ENCODE data around the gene NLRP1. TPM values are rescaled to one million over a fixed set of nuclear protein-coding genes. Genes with fewer than 3 reads are reported as not detected.

NLRP1 gene
- total and polyA plus RNA-seq, 10 of the 15 experiments (the other 5 are each of a cell fraction or from before 2014, with no cell fraction given), result 2.8 to 21.8 (median 11.9) TPM

GRCh38 chr17:5532581-5532980 lies 51.7 kb downstream of the NLRP1 start:
- Histone ChIP-seq H3K4me2 (ENCODE audit: control insufficient read depth, insufficient read depth) (no peak overlapping the region), H3K9ac (ENCODE audit: control insufficient read depth, insufficient read depth, low read length) (no peak overlapping the region), H4K20me1 (ENCODE audit: control insufficient read depth, insufficient read depth) (no peaks in the 10 kb centered on the region), H2AFZ (ENCODE audit: control insufficient read depth, low read depth, low read length) (no peak overlapping the region), H3K36me3 (ENCODE audit: control insufficient read depth in 2 of 2, insufficient read depth in 2 of 2, low read length in 1 of 2) (peaks cover 0 to 17% of the 10 kb centered on the region in 2 experiments; a peak in 3 of 4 replicates), H3K4me1 (ENCODE audit: control insufficient read depth, insufficient read depth, low read length) (no peaks in the 10 kb centered on the region), H3K79me2 (ENCODE audit: control insufficient read depth, insufficient read depth, low read length) (no peaks in the 10 kb centered on the region), H3K27me3 (replicated peaks in 1 of 2; ENCODE audit: control insufficient read depth in 2 of 2, insufficient read depth in 2 of 2, low read length in 1 of 2) (no peaks in the 10 kb centered on the region), H3K27ac (ENCODE audit: control insufficient read depth, insufficient read depth) (no peak overlapping the region), H3K9me3 (replicated peaks; ENCODE audit: control insufficient read depth, insufficient read depth, low read length) (no peaks in the 10 kb centered on the region), H3K4me3 (no peak overlapping the region)
- FAIRE-seq (no peak), ATAC-seq (no peak), DNase-seq (ENCODE audit: low read depth, low spot score) (no peak)
- ChIA-PET RAD21 (ENCODE audit: unreplicated experiment) (no interaction called here), SMC1A (ENCODE audit: uncharacterized antibody, unreplicated experiment) (no interaction called here), POLR2A (no interaction called here), CTCF (no interaction called here)
- no TSS peak for BruUV-seq (replicated peaks)
- in situ Hi-C loops (cut with MboI), result no loop called here
- 84% methylated on average over 8 of the region's 8 CpGs for WGBS (ENCODE audit: insufficient coverage, insufficient replicate concordance, low lambda C conversion rate, missing lambda C conversion rate)
- intact Hi-C loops (cut with micrococcal nuclease; ENCODE audit: unreplicated experiment), result no loop called here
- TF ChIP-seq WRNIP1 (IDR thresholded peaks at IDR 0.05; ENCODE audit: borderline replicate concordance, low read depth, low read length) (no peak), RELA (IDR thresholded peaks at IDR 0.05; ENCODE audit: borderline replicate concordance, partially characterized antibody) (no peak), POLR2A (IDR thresholded peaks at IDR 0.05; ENCODE audit: low read depth, low read length) (no peak), REST (IDR thresholded peaks at IDR 0.05; ENCODE audit: low read depth, low read length) (no peak), RUNX3 (IDR thresholded peaks at IDR 0.05; ENCODE audit: low read length) (no peak), E4F1 (IDR thresholded peaks at IDR 0.05; ENCODE audit: borderline replicate concordance, partially characterized antibody) (no peak), EED (IDR thresholded peaks at IDR 0.05; ENCODE audit: low read depth) (no peak)
